ENCODE results near the gene WNK1.

- TF ChIP-seq CTCF (IDR thresholded peaks at IDR 0.05) (no peak), POLR2A (IDR thresholded peaks at IDR 0.05) (no peak)
These were observed 38.2 kb downstream of the WNK1 start for GRCh38 chr12:790608-791007.

Measured in heart left ventricle (tissue), 13 donors.